ENCODE data around the gene BMP7.

- TF ChIP-seq CTCF (conservative IDR thresholded peaks at IDR 0.05 in 1 of 2, IDR thresholded peaks at IDR 0.05 in 1 of 2; ENCODE audit: extremely low read depth in 1 of 2, insufficient read depth in 1 of 2, low read depth in 1 of 2, low read length in 2 of 2) (no peak), EZH2 (IDR thresholded peaks at IDR 0.05; ENCODE audit: borderline replicate concordance, low read length) (no peak)
Measured at GRCh38 chr20:57234556-57235251, 31.7 kb downstream of the BMP7 start.
